IMR-90 (cell line): ENCODE results near the gene MRTFB. TPM values are rescaled to one million over a fixed set of nuclear protein-coding genes. Genes with fewer than 3 reads are reported as not detected.

Source experiments
- ATAC-seq: fragments of 200-7000 bp; cut with Tn5 transposase; 2 replicates; pipeline ENCODE4 v1.9.1; 2020; ENCODE audit warnings: low read depth, mild to moderate bottlenecking, moderate library complexity
- BruUV-seq: library from RNA; stranded (reverse); fragments of 400-500 nt; replicated peaks from 2 replicates; lab custom pipeline; 2021; lab: Mats Ljungman, UMichigan
- CTCF ChIA-PET: fragments of 300-600 bp; formaldehyde crosslinking; extraction: SDS; loops from one replicate; lab custom pipeline; 2021; ENCODE audit warnings: antibody characterized with exemption; lab: Yijun Ruan, JAX
- POLR2A ChIA-PET: fragments of 300-600 bp; sonication (Branson Sonifier 250); formaldehyde crosslinking; loops from one replicate; lab custom pipeline; 2022; ENCODE audit warnings: antibody characterized with exemption; ENCODE audit not compliant: unreplicated experiment; lab: Charles Lee
- DNase-seq: peaks from one replicate; pipeline ENCODE4 v3.0.0; 2013
- H2AFZ ChIP-seq: replicated peaks from 2 replicates; pipeline ENCODE3; 2013; ENCODE audit warnings: low read length, mild to moderate bottlenecking; ENCODE audit not compliant: poor library complexity
- H2AK5ac ChIP-seq: 2 replicates; pipeline ENCODE4 v1.6.1; 2013; ENCODE audit warnings: low read depth, low read length, inconsistent platforms
- H2AK9ac ChIP-seq: replicated peaks from 2 replicates; pipeline ENCODE3; 2013; ENCODE audit warnings: mild to moderate bottlenecking, low read depth, low read length, moderate library complexity; ENCODE audit not compliant: poor library complexity
- H2BK120ac ChIP-seq: 2 replicates; pipeline ENCODE4 v1.6.1; 2013; ENCODE audit warnings: low read depth, low read length, inconsistent platforms
- H2BK15ac ChIP-seq: 3 replicates; pipeline ENCODE4 v1.6.1; 2013; ENCODE audit warnings: low read depth, low read length, inconsistent platforms
- H2BK20ac ChIP-seq: 2 replicates; pipeline ENCODE4 v1.6.1; 2013; ENCODE audit warnings: low read depth, mild to moderate bottlenecking, inconsistent platforms, low read length, moderate library complexity
- H2BK5ac ChIP-seq: 2 replicates; pipeline ENCODE4 v1.6.1; 2013; ENCODE audit warnings: mild to moderate bottlenecking, low read depth, low read length, inconsistent platforms; ENCODE audit not compliant: poor library complexity, severe bottlenecking
- H3K14ac ChIP-seq: replicated peaks from 2 replicates; pipeline ENCODE4 v1.6.1; 2013; ENCODE audit warnings: low read depth, low read length, inconsistent platforms
- H3K18ac ChIP-seq: 2 replicates; pipeline ENCODE4 v1.6.1; 2013; ENCODE audit warnings: low read depth, low read length, control low read depth
- H3K23ac ChIP-seq: 2 replicates; pipeline ENCODE4 v1.6.1; 2013; ENCODE audit warnings: low read depth, low read length, inconsistent platforms
- H3K27ac ChIP-seq: 2 replicates; pipeline ENCODE4 v1.5.1; 2013; ENCODE audit warnings: mild to moderate bottlenecking, control low read depth, low read length; ENCODE audit not compliant: insufficient read depth
- H3K27me3 ChIP-seq: 2 replicates; pipeline ENCODE4 v1.6.1; 2013; ENCODE audit warnings: low read length; ENCODE audit not compliant: control insufficient read depth, insufficient read depth
- H3K36me3 ChIP-seq: 2 replicates; pipeline ENCODE4 v1.6.1; 2013; ENCODE audit warnings: low read length, mixed read lengths; ENCODE audit not compliant: control insufficient read depth, insufficient read depth
- H3K4ac ChIP-seq: 2 replicates; pipeline ENCODE4 v1.6.1; 2013; ENCODE audit warnings: low read depth, low read length, inconsistent platforms
- H3K4me1 ChIP-seq: 2 replicates; pipeline ENCODE4 v1.6.1; 2013; ENCODE audit warnings: low read length, mixed read lengths; ENCODE audit not compliant: control insufficient read depth, insufficient read depth
- H3K4me2 ChIP-seq: 2 replicates; pipeline ENCODE4 v1.6.1; 2013; ENCODE audit warnings: low read depth, mild to moderate bottlenecking, control low read depth, low read length, moderate library complexity
- H3K4me3 ChIP-seq: 2 replicates; pipeline ENCODE4 v1.5.1; 2013; ENCODE audit warnings: low read depth, mild to moderate bottlenecking, control low read depth, low read length, moderate library complexity; ENCODE audit not compliant: insufficient read depth
- H3K56ac ChIP-seq: 2 replicates; pipeline ENCODE4 v1.6.1; 2013; ENCODE audit warnings: low read length, inconsistent platforms; ENCODE audit not compliant: insufficient read depth; ENCODE audit errors: extremely low read depth
- H3K79me1 ChIP-seq, 2 experiments: 2 replicates each; pipeline ENCODE4 v1.6.1; 2013; ENCODE audit warnings: low read length in 2 of 2, inconsistent platforms in 1 of 2, low read depth in 1 of 2
- H3K9ac ChIP-seq: 2 replicates; pipeline ENCODE4 v1.6.1; 2013; ENCODE audit warnings: low read depth, low read length, control low read depth
- H3K9me1 ChIP-seq: 2 replicates; pipeline ENCODE4 v1.6.1; 2013; ENCODE audit warnings: low read length, inconsistent platforms; ENCODE audit not compliant: insufficient read depth
- H3K9me3 ChIP-seq: 2 replicates; pipeline ENCODE4 v1.6.1; 2013; ENCODE audit warnings: low read length; ENCODE audit not compliant: control insufficient read depth, insufficient read depth
- H4K20me1 ChIP-seq: 2 replicates; pipeline ENCODE4 v1.6.1; 2013; ENCODE audit warnings: low read length, inconsistent platforms; ENCODE audit not compliant: insufficient read depth
- H4K5ac ChIP-seq: 2 replicates; pipeline ENCODE4 v1.6.1; 2013; ENCODE audit warnings: mild to moderate bottlenecking, low read depth, low read length, control low read depth
- H4K8ac ChIP-seq, 2 experiments: 2 replicates each; pipeline ENCODE4 v1.6.1; 2013; ENCODE audit warnings: low read depth in 2 of 2, low read length in 2 of 2, control low read depth in 1 of 2, inconsistent platforms in 1 of 2
- H4K91ac ChIP-seq: 2 replicates; pipeline ENCODE4 v1.6.1; 2013; ENCODE audit warnings: low read depth, low read length, inconsistent platforms; ENCODE audit not compliant: insufficient read depth
- BHLHE40 ChIP-seq: fragments of 150-350 bp; IDR thresholded peaks from 2 replicates; pipeline ENCODE4 v1.6.1; 2016; ENCODE audit warnings: mild to moderate bottlenecking, low read depth, low read length
- CHD1 ChIP-seq: IDR thresholded peaks from 2 replicates; pipeline ENCODE4 v1.6.1; 2012; ENCODE audit warnings: low read depth, low read length, improper control_type of control experiment
- MAZ ChIP-seq: IDR thresholded peaks from 2 replicates; pipeline ENCODE4 v1.6.1; 2012; ENCODE audit warnings: low read depth, mild to moderate bottlenecking, low read length, improper control_type of control experiment, moderate library complexity, borderline replicate concordance
- MXI1 ChIP-seq: IDR thresholded peaks from 2 replicates; pipeline ENCODE4 v1.6.1; 2012; ENCODE audit warnings: low read depth, mild to moderate bottlenecking, low read length, moderate library complexity, borderline replicate concordance
- NFE2L2 ChIP-seq: fragments of 150-350 bp; IDR thresholded peaks from 2 replicates; pipeline ENCODE4 v1.6.1; 2016; ENCODE audit warnings: low read depth, mild to moderate bottlenecking, low read length
- POLR2A ChIP-seq: IDR thresholded peaks from 2 replicates; pipeline ENCODE4 v1.6.1; 2012; ENCODE audit warnings: mild to moderate bottlenecking, low read depth, low read length
- RAD21 ChIP-seq: IDR thresholded peaks from 2 replicates; pipeline ENCODE4 v1.6.1; 2012; ENCODE audit warnings: low read length, improper control_type of control experiment
- RCOR1 ChIP-seq: IDR thresholded peaks from 2 replicates; pipeline ENCODE4 v1.6.1; 2012; ENCODE audit warnings: mild to moderate bottlenecking, low read length, improper control_type of control experiment; ENCODE audit not compliant: insufficient replicate concordance
- SMC3 ChIP-seq: fragments of 150-350 bp; IDR thresholded peaks from 2 replicates; pipeline ENCODE4 v1.6.1; 2016; ENCODE audit warnings: low read depth, mild to moderate bottlenecking, antibody characterized with exemption, low read length, moderate library complexity
- WGBS, 2 experiments: methylation state at CpG; one replicate each; pipeline versions ENCODE4 v1.1.5 to v1.1.7; 2013; ENCODE audit warnings: missing lambda C conversion rate in 2 of 2; ENCODE audit not compliant: insufficient read length in 1 of 2; ENCODE audit errors: extremely low coverage in 2 of 2; 5-methylcytosine and 5-hydroxymethylcytosine counted together
- dilution Hi-C: fragments of 300-500 bp; cut with HindIII; formaldehyde crosslinking; loops from one replicate; pipeline ENCODE4 v1.14.3; 2018; ENCODE audit warnings: low sequenced_read_pairs; ENCODE audit not compliant: unreplicated experiment
- in situ Hi-C: fragments of 300-500 bp; cut with MboI; formaldehyde crosslinking; loops from 3 replicates; pipeline ENCODE4 v1.14.3; 2019; ENCODE audit warnings: low sequenced_read_pairs, inconsistent platforms, mixed read lengths
- intact Hi-C: fragments of 100-400 bp; cut with micrococcal nuclease; formaldehyde crosslinking; loops from 2 replicates; pipeline ENCODE4 v1.10.0; 2022
- polyA plus RNA-seq, 3 experiments: library from polyadenylated mRNA; depleted of rRNA; stranded (reverse); fragments of >200 nt; gene quantifications; 2 replicates each; pipeline ENCODE4 v1.2.3, GENCODE V29; 2012; ENCODE audit warnings: low replicate concordance in 1 of 3
- total RNA-seq: library from RNA; depleted of rRNA; stranded (reverse); fragments of >200 nt; gene quantifications from 2 replicates; pipeline ENCODE4 v1.2.3, GENCODE V29; 2012
- TF ChIP-seq, protein P1 (sequence below): fragments of 150-350 bp; IDR thresholded peaks from 2 replicates; pipeline ENCODE4 v1.6.1; 2017; ENCODE audit warnings: mild to moderate bottlenecking, antibody characterized with exemption, low read length, low read depth
- TF ChIP-seq, protein P2 (sequence below): fragments of 150-350 bp; IDR thresholded peaks from 2 replicates; pipeline ENCODE4 v1.6.1; 2016; ENCODE audit warnings: low read depth, mild to moderate bottlenecking, low read length, moderate library complexity, borderline replicate concordance

MRTFB gene
- total and polyA plus RNA-seq, 2 of the 4 experiments (the other 2 are of a cell fraction) = 4.4 to 5.4 TPM

DNA sequence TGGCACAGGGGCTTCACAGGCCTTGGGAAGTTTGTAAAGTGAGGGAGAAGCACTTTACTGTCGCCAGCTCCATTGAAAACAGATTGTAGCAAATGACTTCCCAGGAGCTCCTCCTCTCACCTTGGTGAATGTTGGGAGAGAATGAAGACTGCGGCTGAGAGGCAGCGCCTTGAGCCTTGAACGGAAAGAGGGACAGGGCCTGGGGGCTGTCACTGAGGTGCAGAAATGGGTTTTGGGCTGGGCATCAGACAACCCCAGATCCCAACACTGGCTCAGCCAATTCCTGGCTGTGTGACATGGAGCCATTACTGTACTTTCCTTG is 603 bp upstream of the MRTFB start:
- Histone ChIP-seq H3K36me3 (0 out of 2 replicates have a peak, but pooled peaks cover 1% of the 10 kb centered on the region), H3K4me2 (peak overlapping the region; percentile 79), H3K27ac (no peak overlapping the region), H2AK5ac (no peak overlapping the region), H2BK15ac (no peak overlapping the region), H2AK9ac (peak overlapping the region; percentile 22), H3K23ac (no peak overlapping the region), H3K14ac (no peak overlapping the region), H2AFZ (peak overlapping the region; percentile 100), H4K91ac (0 out of 2 replicates have a peak overlapping the region, but pooled peaks have one; percentile 69), H3K27me3 (peaks cover under 1% of the 10 kb centered on the region; the same call in 1 of the 2 replicates), H3K79me1 (peaks cover 14 to 16% of the 10 kb centered on the region in 2 experiments), H2BK20ac (no peak overlapping the region), H3K9me3 (no peaks in the 10 kb centered on the region), H3K4ac (no peak overlapping the region), H4K20me1 (no peaks in the 10 kb centered on the region), H2BK5ac (no peak overlapping the region), H4K8ac (peak overlapping the region; percentile 88 to 92), H3K9ac (peak overlapping the region; percentile 62; the same call in 1 of the 2 replicates), H4K5ac (peak overlapping the region; percentile 50), H3K9me1 (0 out of 2 replicates have a peak, but pooled peaks cover 3% of the 10 kb centered on the region), H3K4me3 (peak overlapping the region; percentile 84), H3K56ac (no peak overlapping the region), H3K4me1 (no peaks in the 10 kb centered on the region), H2BK120ac (no peak overlapping the region), H3K18ac (no peak overlapping the region)
- no CpG with 5 or more reads among the region's 4 CpGs for WGBS, 2 experiments
- no TSS peak for BruUV-seq
- intact Hi-C loops = loop anchor here (5.0 kb wide), 4 partner anchors 117 to 217 kb away; partner anchors contain the start of gene ERCC4
- in situ Hi-C loops = loop anchor here (10.0 kb wide), 1 partner anchor 136 kb away; no protein-coding TSS in a partner anchor
- no peak for DNase-seq
- CTCF ChIA-PET = no interaction called here
- ATAC-seq = no peak
- dilution Hi-C loops = no loop called here
- TF ChIP-seq NFE2L2 (no peak), SMC3 (no peak), RAD21 (no peak), MAZ (no peak), CHD1 (no peak), RCOR1 (no peak), MXI1 (no peak), BHLHE40 (no peak), POLR2A (no peak)
- TF ChIP-seq, protein P1, sequence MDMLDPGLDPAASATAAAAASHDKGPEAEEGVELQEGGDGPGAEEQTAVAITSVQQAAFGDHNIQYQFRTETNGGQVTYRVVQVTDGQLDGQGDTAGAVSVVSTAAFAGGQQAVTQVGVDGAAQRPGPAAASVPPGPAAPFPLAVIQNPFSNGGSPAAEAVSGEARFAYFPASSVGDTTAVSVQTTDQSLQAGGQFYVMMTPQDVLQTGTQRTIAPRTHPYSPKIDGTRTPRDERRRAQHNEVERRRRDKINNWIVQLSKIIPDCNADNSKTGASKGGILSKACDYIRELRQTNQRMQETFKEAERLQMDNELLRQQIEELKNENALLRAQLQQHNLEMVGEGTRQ = no peak
- TF ChIP-seq, protein P2, sequence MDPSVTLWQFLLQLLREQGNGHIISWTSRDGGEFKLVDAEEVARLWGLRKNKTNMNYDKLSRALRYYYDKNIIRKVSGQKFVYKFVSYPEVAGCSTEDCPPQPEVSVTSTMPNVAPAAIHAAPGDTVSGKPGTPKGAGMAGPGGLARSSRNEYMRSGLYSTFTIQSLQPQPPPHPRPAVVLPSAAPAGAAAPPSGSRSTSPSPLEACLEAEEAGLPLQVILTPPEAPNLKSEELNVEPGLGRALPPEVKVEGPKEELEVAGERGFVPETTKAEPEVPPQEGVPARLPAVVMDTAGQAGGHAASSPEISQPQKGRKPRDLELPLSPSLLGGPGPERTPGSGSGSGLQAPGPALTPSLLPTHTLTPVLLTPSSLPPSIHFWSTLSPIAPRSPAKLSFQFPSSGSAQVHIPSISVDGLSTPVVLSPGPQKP = no peak
- POLR2A ChIA-PET = no interaction called here
